ENCODE results near the gene CDADC1.

- no peak for TF ChIP-seq CTCF (conservative IDR thresholded peaks at IDR 0.05; ENCODE audit: low read depth, low read length)
- no peak for TF ChIP-seq EZH2 (IDR thresholded peaks at IDR 0.05; ENCODE audit: low read length, unreplicated experiment)
These were observed 47.5 kb downstream of the CDADC1 start for GRCh38 chr13:49295244-49295643.

Measured in PC-3 (cell line).